GM18861 (cell line): ENCODE data around the gene MUC5B.
"Not testable (repeated sequence)": the region's sequence is repeated elsewhere in the genome, so short reads cannot be mapped to it uniquely, and the experiment has no call there.

Experiments used
- ATAC-seq: cut with Tn5 transposase; IDR thresholded peaks from one replicate; pipeline ENCODE4 v1.9.1; 2021; ENCODE audit not compliant: unreplicated experiment

MUC5B gene

GRCh38 chr11:1262172-1263006 is 39.5 kb downstream of the MUC5B start:
- ATAC-seq = no peak

GRCh38 chr11:1263010-1263409 is 40.1 kb downstream of the MUC5B start:
- ATAC-seq = no peak

- ATAC-seq = not testable (repeated sequence)
Observed at GRCh38 chr11:1264444-1264843, 41.6 kb downstream of the MUC5B start.

GRCh38 chr11:1265480-1265879 is 42.6 kb downstream of the MUC5B start:
- ATAC-seq = not testable (repeated sequence)

GRCh38 chr11:1266976-1267375 is 44.1 kb downstream of the MUC5B start:
- ATAC-seq = not testable (repeated sequence)

GRCh38 chr11:1267441-1268100 is 44.7 kb downstream of the MUC5B start:
- ATAC-seq = no peak

GRCh38 chr11:1269957-1270356 is 47.1 kb downstream of the MUC5B start:
- ATAC-seq = no peak

- no peak for ATAC-seq
Observed at GRCh38 chr11:1270476-1270875, 47.6 kb downstream of the MUC5B start.

GRCh38 chr11:1271002-1271401 is 48.1 kb downstream of the MUC5B start:
- no peak for ATAC-seq

- ATAC-seq = no peak
Observed at GRCh38 chr11:1271406-1271805, 48.5 kb downstream of the MUC5B start.

GRCh38 chr11:1271927-1272326 is 49.1 kb downstream of the MUC5B start:
- ATAC-seq = no peak

GRCh38 chr11:1272531-1272930 is 49.7 kb downstream of the MUC5B start:
- ATAC-seq = no peak

GRCh38 chr11:1274501-1274900 is 51.6 kb downstream of the MUC5B start:
- ATAC-seq = no peak

GRCh38 chr11:1275021-1275420 is 52.2 kb downstream of the MUC5B start:
- no peak for ATAC-seq

- no peak for ATAC-seq
Observed at GRCh38 chr11:1276041-1276790, 53.4 kb downstream of the MUC5B start.

- no peak for ATAC-seq
Observed at GRCh38 chr11:1276866-1277615, 54.2 kb downstream of the MUC5B start.

GRCh38 chr11:1277936-1278512 is 55.2 kb downstream of the MUC5B start:
- ATAC-seq = no peak

GRCh38 chr11:1278766-1279673 is 56.2 kb downstream of the MUC5B start:
- no peak for ATAC-seq

GRCh38 chr11:1279674-1280055 is 56.8 kb downstream of the MUC5B start:
- ATAC-seq = no peak
